Measurements from ENCODE around the gene EMP1.
"Not testable (repeated sequence)": the region's sequence is repeated elsewhere in the genome, so short reads cannot be mapped to it uniquely, and the experiment has no call there.

EMP1 gene

GRCh38 chr12:13243516-13244070 lies 47.1 kb downstream of the EMP1 start:
- no peak for DNase-seq (ENCODE audit: low read depth, low spot score)
- no peak overlapping the region for H3K4me3 ChIP-seq (ENCODE audit: low read length)

GRCh38 chr12:13247596-13247995 lies 51.1 kb downstream of the EMP1 start:
- no peak for DNase-seq (ENCODE audit: low read depth, low spot score)
- H3K4me3 ChIP-seq (ENCODE audit: low read length): no peak overlapping the region

- H3K4me3 ChIP-seq (ENCODE audit: low read length): no peak overlapping the region
- DNase-seq (ENCODE audit: low read depth, low spot score): no peak
These were observed 52.4 kb downstream of the EMP1 start for GRCh38 chr12:13248964-13249363.

GRCh38 chr12:13250416-13250815 lies 53.9 kb downstream of the EMP1 start:
- DNase-seq (ENCODE audit: low read depth, low spot score): no peak
- H3K4me3 ChIP-seq (ENCODE audit: low read length): no peak overlapping the region

- H3K4me3 ChIP-seq (ENCODE audit: low read length): no peak overlapping the region
- DNase-seq (ENCODE audit: low read depth, low spot score): no peak
These were observed 55.0 kb downstream of the EMP1 start for GRCh38 chr12:13251521-13251920.

GRCh38 chr12:13252024-13252423 lies 55.5 kb downstream of the EMP1 start:
- H3K4me3 ChIP-seq (ENCODE audit: low read length): no peak overlapping the region
- no peak for DNase-seq (ENCODE audit: low read depth, low spot score)

- H3K4me3 ChIP-seq (ENCODE audit: low read length): no peak overlapping the region
These were observed 56.1 kb downstream of the EMP1 start for GRCh38 chr12:13252616-13253015.

GRCh38 chr12:13253966-13254760 lies 57.6 kb downstream of the EMP1 start:
- no peak for DNase-seq (ENCODE audit: low read depth, low spot score)
- H3K4me3 ChIP-seq (ENCODE audit: low read length): no peak overlapping the region

More at GRCh38 chr12:13252616-13253015, 56.1 kb downstream of the EMP1 start:
- DNase-seq (ENCODE audit: low read depth, low spot score): no peak

- no peak overlapping the region for H3K4me3 ChIP-seq (ENCODE audit: low read length)
- peak; percentile 73 for DNase-seq (ENCODE audit: low read depth, low spot score)
These were observed 59.5 kb downstream of the EMP1 start for GRCh38 chr12:13255792-13256691.

- DNase-seq (ENCODE audit: low read depth, low spot score): no peak
- H3K4me3 ChIP-seq (ENCODE audit: low read length): no peak overlapping the region
These were observed 60.1 kb downstream of the EMP1 start for GRCh38 chr12:13256692-13257045.

GRCh38 chr12:13257356-13257875 lies 60.9 kb downstream of the EMP1 start:
- no peak for DNase-seq (ENCODE audit: low read depth, low spot score)
- H3K4me3 ChIP-seq (ENCODE audit: low read length): no peak overlapping the region

GRCh38 chr12:13258197-13258596 lies 61.7 kb downstream of the EMP1 start:
- DNase-seq (ENCODE audit: low read depth, low spot score): no peak

GRCh38 chr12:13258717-13259119 lies 62.2 kb downstream of the EMP1 start:
- no peak for DNase-seq (ENCODE audit: low read depth, low spot score)
- H3K4me3 ChIP-seq (ENCODE audit: low read length): no peak overlapping the region

More at GRCh38 chr12:13258197-13258596, 61.7 kb downstream of the EMP1 start:
- no peak overlapping the region for H3K4me3 ChIP-seq (ENCODE audit: low read length)

- DNase-seq (ENCODE audit: low read depth, low spot score); H3K4me3 ChIP-seq (ENCODE audit: low read length): not testable (repeated sequence)
These were observed 63.1 kb downstream of the EMP1 start for GRCh38 chr12:13259625-13260024.

- DNase-seq (ENCODE audit: low read depth, low spot score): not testable (repeated sequence)
These were observed 71.3 kb downstream of the EMP1 start for GRCh38 chr12:13267826-13268225.

GRCh38 chr12:13268581-13268980 lies 72.1 kb downstream of the EMP1 start:
- H3K4me3 ChIP-seq (ENCODE audit: low read length): no peak overlapping the region
- DNase-seq (ENCODE audit: low read depth, low spot score): no peak

More at GRCh38 chr12:13267826-13268225, 71.3 kb downstream of the EMP1 start:
- H3K4me3 ChIP-seq (ENCODE audit: low read length): not testable (repeated sequence)

Data from Jurkat, Clone E6-1 (cell line).